Measurements from ENCODE around the gene TOP1. TPM values are rescaled to one million over a fixed set of nuclear protein-coding genes. Genes with fewer than 3 reads are reported as not detected.
"Not testable (repeated sequence)": the region's sequence is repeated elsewhere in the genome, so short reads cannot be mapped to it uniquely, and the experiment has no call there.

The TOP1 gene
- total RNA-seq, 1 donor from 2014 or later, result 80.9 TPM

DNA sequence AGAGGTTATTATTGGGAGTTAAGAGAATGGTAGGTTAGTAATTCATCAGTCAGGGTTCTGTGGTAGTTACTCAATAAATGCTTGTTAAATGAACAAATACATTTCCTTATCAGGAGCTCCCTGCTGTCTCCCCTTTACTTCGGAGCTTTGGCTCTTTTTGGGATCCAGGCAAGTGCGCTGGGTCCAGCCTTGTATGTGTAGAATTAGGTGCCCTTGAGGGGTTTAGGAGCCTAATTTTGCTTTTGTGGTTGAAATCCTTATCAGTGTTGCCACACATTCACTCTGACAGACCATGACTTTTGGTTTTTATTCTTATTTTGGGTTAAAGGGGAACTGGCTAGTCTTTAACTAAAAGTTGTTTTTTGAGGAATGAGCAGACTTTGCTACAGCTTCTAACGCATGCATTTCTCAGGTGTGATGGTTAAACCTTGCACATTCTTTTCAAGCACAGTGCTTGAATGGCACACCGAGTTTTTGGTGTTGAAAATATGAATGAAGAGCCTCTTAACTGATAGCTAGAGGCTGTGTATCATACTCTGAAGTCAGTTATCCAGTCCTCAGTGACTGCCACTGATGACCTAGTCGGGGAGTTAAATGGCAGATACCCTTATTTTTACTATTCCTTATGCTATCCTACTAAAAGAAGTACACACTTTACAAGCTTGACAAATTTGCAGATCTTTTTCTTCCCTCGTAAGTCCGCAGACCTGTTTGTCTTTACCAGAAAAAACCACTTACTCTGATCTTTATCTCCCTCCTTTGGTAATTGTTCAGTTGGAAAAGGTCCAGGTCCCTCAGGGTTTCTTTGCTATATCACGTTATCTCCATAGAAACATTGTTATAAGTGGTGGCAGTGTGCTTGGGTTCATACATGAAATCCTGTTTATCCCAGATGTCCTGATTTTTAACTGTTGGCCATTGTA, 58.0 kb downstream of the TOP1 start:
- intact Hi-C loops (cut with micrococcal nuclease), result no loop called here

DNA sequence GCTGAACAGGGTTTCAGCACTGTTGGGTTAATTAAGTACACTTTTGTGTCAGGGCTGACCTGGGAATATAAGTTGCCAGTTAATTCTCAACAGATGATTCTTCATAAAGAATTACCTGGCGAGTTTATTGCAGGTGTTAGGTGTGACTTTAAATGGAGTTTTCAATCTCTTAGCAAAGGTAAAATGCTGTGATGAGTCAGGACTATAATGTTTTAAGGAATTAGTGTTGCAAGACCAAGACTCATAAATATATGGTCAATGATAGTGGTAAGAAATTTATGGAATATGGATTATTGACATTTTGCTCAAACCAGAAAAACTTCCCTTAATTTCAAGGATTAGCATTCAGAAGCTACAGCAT, 58.7 kb downstream of the TOP1 start:
- intact Hi-C loops (cut with micrococcal nuclease), result no loop called here

DNA sequence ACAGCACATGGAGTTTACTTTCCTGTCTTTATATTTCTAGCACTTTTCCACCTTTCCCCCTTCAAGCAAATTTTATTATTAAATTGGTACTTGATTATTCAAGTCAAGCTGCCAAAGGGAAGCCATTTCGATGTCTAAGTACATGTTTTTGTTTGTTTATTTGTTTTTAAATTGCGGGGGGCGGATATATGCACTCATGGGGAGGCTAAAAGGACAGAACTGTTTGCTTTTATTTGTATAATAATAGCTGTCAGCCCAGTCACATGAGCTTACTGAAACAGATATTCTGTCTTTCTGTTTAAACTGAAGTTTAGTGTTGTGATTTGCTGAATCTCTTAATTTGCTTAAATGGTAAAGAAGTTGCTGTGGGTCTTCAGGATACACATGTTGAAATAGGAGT, 59.2 kb downstream of the TOP1 start:
- intact Hi-C loops (cut with micrococcal nuclease), result no loop called here

DNA sequence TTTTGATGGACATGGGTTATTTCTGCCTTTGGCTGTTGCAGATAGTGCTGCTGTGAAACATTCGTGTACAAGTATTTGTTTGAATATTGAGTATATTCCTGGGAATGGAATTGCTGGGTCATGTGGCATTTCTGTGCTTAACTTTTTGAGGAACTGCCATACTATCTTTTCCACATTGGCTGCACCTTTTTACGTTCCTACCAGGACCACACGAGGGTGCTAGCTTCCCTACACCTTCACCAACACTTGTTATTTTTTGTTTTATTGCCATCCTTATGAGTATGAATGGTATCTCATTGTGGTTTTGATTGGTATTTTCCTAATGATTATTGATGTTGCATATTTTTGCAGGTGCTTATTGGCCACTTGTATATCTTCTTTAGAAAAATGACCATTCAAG, 60.9 kb downstream of the TOP1 start:
- intact Hi-C loops (cut with micrococcal nuclease), result no loop called here

GRCh38 chr20:41091927-41092326, 63.3 kb downstream of the TOP1 start:
- intact Hi-C loops (cut with micrococcal nuclease), result no loop called here

- intact Hi-C loops (cut with micrococcal nuclease), result loop anchor here (1.0 to 2.0 kb wide), 3 partner anchors 66 to 126 kb away; partner anchors contain the start of gene TOP1
Measured at GRCh38 chr20:41094353-41095055, 65.9 kb downstream of the TOP1 start.

GRCh38 chr20:41095110-41095969, 66.7 kb downstream of the TOP1 start:
- intact Hi-C loops (cut with micrococcal nuclease), result loop anchor here (1.0 to 2.0 kb wide), 3 partner anchors 67 to 127 kb away; partner anchors contain the start of gene TOP1

- intact Hi-C loops (cut with micrococcal nuclease), result no loop called here
Measured at GRCh38 chr20:41098703-41099250, 70.2 kb downstream of the TOP1 start.

DNA sequence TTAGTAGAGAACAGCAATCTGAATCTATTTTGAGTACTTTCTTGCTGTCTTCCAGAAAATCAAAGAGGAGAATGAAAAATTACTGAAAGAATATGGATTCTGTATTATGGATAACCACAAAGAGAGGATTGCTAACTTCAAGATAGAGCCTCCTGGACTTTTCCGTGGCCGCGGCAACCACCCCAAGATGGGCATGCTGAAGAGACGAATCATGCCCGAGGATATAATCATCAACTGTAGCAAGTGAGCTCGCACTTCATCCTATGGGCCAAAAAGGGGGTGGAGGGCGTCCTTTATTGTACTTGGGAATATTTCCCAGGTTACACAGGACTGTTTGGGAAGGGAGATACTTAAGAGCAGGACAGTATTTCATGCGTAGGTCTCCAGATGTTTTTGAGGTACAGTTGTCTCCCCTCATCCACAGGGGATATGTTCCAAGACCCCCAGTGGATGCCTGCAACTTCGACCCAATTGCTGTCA, 71.4 kb downstream of the TOP1 start:
- intact Hi-C loops (cut with micrococcal nuclease), result no loop called here

GRCh38 chr20:41101660-41102059, 73.0 kb downstream of the TOP1 start:
- intact Hi-C loops (cut with micrococcal nuclease), result no loop called here

DNA sequence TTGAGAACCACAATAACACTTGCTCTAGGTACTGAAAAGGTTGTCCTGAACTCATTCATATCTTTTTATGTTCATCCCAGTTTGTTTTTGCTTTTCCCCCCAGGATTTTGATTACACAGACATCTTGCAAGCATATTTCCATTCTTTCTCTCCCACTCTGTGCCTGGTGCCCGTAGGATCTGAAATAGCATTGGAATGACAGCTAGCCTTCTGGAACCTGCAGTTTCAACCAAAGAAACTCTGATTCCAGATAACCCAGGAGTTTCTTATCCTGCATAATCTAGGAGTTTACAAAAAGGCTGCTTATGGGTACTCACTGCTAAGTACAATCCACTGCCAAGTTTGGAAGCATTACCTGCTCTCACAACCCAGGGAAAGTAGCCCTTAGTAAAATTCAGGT, 79.9 kb downstream of the TOP1 start:
- intact Hi-C loops (cut with micrococcal nuclease), result no loop called here

GRCh38 chr20:41110012-41110411, 81.4 kb downstream of the TOP1 start:
- intact Hi-C loops (cut with micrococcal nuclease), result no loop called here

GRCh38 chr20:41110930-41111577, 82.4 kb downstream of the TOP1 start:
- intact Hi-C loops (cut with micrococcal nuclease), result no loop called here

DNA sequence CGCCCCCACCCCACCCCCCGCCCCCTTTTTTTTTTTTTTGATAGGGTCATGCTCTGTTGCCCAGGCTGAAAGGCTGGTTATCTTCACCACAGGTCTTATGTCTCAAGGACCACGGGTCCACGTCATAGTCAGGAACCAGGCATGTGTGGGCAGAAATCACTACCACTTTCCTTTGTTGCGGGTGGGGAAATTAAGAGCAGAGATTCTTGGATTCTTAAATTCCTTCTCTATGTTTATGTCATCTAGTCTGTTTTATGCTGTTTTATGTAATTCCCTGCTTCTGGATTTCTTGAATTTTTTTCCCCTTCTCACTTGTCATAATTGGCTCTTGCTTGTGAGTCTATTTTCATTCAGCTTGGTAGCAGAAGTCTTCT, 82.9 kb downstream of the TOP1 start:
- intact Hi-C loops (cut with micrococcal nuclease), result no loop called here

DNA sequence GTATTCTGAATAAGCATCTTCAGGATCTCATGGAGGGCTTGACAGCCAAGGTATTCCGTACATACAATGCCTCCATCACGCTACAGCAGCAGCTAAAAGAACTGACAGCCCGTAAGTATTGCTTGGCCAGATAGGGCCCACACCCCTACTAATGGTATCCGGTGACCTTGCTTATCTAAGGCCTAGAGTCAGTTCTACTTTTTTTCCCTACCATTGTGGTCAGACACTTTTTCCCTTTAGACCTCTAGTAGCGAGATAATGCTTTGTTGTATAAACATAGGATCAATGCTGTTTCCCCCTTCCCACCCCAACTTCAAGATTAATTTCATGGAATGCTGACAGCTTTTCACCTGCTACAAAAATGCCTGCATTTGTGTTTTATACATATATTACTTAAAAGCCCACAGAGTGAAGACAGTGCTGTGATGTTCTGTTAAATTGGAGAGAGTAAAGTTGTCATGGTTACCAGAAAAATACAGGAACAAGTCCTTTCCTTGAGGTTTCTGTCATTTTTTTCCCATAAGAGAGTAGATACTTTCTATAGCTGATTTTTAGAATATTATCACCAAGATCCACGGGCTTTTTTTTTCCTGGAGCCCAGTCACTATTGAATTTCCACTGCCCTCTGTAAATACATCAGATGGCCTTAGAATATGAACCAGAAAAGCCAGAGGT, 87.8 kb downstream of the TOP1 start:
- intact Hi-C loops (cut with micrococcal nuclease), result no loop called here

GRCh38 chr20:41118159-41118558, 89.5 kb downstream of the TOP1 start:
- intact Hi-C loops (cut with micrococcal nuclease), result not testable (repeated sequence)

- intact Hi-C loops (cut with micrococcal nuclease), result no loop called here
Measured at GRCh38 chr20:41118632-41119031, 90.0 kb downstream of the TOP1 start.

GRCh38 chr20:41119614-41120561, 91.3 kb downstream of the TOP1 start:
- intact Hi-C loops (cut with micrococcal nuclease), result no loop called here

DNA sequence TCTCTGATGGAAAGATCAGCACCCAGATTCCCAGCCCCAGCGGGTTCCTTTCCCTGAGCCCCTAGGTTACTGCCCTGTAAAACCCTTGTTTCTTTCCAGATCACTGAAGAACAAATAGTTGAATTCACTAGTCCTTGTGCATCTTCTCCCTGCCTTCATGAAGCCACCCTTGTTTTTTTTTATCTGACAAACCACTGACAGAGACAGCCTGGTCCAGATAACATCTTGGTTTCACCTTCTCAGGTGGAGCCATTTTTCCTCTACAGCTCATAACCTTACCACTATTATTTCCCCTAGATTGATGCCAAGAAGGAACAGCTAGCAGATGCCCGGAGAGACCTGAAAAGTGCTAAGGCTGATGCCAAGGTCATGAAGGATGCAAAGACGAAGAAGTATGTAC, 92.8 kb downstream of the TOP1 start:
- intact Hi-C loops (cut with micrococcal nuclease), result no loop called here
